GM18498 (cell line): Measurements from ENCODE around the gene ZBTB1.
"Not testable (repeated sequence)": the region's sequence is repeated elsewhere in the genome, so short reads cannot be mapped to it uniquely, and the experiment has no call there.

Source experiments
- ATAC-seq: cut with Tn5 transposase; IDR thresholded peaks from one replicate; pipeline ENCODE4 v1.9.1; 2021; ENCODE audit warnings: mild to moderate bottlenecking, moderate library complexity; ENCODE audit not compliant: unreplicated experiment

ZBTB1 gene

GRCh38 chr14:64495252-64495651, 9.3 kb upstream of the ZBTB1 start:
- no peak for ATAC-seq

- ATAC-seq: no peak
These were observed 7.8 kb upstream of the ZBTB1 start for GRCh38 chr14:64496764-64497163.

- ATAC-seq: no peak
These were observed 4.5 kb upstream of the ZBTB1 start for GRCh38 chr14:64500088-64500487.

- no peak for ATAC-seq
These were observed 3.0 kb upstream of the ZBTB1 start for GRCh38 chr14:64501411-64502171.

DNA sequence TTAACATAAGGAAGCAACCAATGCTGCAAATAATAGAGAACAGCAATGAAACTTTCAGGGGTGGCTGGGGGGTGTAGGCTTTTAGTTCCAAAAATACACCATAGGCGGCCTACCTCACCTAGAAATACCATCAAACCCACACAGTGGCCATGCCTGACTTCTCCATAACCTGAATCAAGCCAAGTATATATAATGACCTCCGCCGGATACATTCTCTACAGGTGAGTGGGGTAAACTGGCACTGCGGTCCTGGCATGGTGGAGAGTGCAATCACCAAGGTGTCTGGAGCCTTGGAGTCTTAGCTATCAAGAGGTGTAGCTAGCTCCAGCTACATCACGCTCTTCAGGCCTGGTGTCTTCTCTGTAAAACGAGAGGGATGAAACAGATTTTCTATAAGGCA, 2.1 kb upstream of the ZBTB1 start:
- ATAC-seq: no peak

- no peak for ATAC-seq
These were observed 1.6 kb upstream of the ZBTB1 start for GRCh38 chr14:64502887-64503433.

- peak; percentile 68 for ATAC-seq
These were observed 898 bp upstream of the ZBTB1 start, which contains the start of gene ZBTB25 for GRCh38 chr14:64503434-64504309. Gene ZBTB25, minus strand, starts transcription at chr14:64503838. Its CDS starts 13,305 bp downstream, at chr14:64490533.

GRCh38 chr14:64504897-64505794, 576 bp downstream of the ZBTB1 start:
- ATAC-seq: peak; percentile 36

- ATAC-seq: no peak
These were observed 2.2 kb downstream of the ZBTB1 start for GRCh38 chr14:64506721-64507120.

- ATAC-seq: no peak
These were observed 3.0 kb downstream of the ZBTB1 start for GRCh38 chr14:64507376-64508156.

DNA sequence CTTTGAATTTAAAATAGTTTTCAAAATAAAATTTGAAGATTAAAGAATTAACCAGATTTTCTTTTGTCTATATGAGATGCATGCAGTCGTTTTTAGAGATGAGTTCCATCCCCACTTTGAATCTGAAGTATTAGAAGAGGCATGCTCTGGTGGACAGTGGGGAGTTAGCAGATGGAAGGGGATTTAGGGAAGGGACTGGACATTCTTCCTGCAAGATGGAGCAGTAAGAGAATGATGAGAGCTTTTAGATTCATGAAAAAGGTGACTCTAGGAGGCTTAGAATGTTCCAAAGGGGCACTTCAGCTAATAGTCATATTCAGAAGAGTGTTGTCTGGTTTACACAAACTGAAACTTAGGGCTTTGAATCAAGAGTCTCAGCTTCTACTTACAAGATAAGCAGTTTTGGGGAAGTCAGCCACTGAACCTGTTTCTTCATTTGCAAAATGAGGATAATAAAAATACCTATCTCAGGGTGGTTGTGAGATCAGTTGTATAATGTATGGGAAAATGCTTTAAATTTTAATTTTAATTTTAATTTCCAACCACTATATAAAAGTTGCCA, 3.7 kb downstream of the ZBTB1 start:
- ATAC-seq: no peak

DNA sequence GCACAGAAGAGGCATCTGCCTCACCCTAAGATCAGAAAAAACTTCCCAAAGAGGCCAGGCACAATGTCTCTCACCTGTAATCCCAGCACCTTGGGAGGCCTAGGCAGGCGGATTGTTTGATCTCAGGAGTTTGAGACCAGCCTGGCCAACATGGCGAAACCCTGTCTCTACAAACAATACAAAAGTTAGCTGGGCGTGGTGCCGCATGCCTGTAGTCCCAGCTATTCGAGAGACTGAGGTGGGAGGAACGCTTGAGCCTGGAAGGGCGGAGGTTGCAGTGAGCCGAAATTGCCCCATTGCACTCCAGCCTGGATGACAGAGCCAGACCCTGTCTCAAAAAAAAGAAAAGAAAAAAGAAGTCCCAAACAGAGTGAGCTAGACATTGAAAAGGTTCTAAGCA, 4.5 kb downstream of the ZBTB1 start:
- ATAC-seq: no peak

DNA sequence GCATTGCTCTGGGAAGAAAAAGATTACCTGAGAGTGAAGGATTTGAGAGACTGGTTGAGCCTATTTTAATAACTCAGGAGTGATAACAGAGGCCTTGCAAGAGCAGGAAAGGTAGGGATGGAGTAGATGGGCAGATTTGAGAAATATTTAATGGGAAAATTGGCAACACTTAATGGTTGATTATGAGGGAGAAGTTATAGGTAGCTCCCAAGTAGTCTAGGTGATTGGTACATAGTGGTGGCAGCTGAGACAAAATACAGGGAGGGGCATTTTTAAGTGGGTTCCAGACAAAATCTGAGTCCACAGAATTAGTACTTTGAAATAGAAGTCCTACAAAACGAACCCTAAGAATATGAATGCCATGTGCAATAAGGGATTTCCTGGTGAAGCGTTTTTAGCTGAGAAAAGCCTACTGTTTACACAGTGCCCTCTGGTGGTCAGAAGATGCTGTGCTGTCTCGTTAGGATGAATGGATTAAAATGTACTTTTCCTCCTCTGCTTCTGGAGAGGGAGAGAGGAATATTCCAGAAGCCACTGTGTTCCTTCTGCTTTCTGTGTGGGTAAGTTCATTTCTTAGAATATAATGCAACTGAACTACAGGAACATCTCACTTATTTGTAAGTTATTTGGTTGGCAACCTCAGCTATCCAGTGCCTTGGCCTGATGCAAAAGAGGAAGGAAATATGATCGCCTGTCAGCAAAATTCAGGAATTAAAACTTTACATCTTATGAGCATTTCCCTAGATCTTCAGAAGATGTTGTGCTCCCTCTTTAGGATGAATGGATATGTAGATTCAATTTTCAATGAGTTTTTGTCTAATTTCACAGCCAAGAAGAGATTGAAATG, 6.5 kb downstream of the ZBTB1 start:
- peak; percentile 39 for ATAC-seq

- ATAC-seq: no peak
These were observed 8.7 kb downstream of the ZBTB1 start for GRCh38 chr14:64513271-64513670.

DNA sequence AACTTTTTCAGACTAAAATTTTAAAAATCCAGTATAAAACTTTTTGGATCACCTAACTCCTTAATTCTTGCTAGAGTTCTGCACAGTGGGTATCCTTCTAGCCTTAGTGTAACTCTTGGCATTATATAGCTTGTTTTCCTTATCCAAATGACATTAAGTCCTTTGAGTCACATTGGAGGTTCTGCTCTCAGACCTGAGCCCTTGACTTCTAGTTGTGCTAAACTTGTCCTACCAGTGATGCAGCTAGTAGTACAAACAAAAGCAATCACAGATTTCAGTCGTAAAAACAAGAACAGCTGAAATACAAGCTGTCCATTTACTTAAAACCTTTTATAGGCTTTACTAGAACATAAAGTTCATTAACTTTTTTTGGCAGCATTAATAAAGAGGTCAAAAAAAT, 10.5 kb downstream of the ZBTB1 start:
- no peak for ATAC-seq

- ATAC-seq: no peak
These were observed 12.4 kb downstream of the ZBTB1 start for GRCh38 chr14:64516969-64517368.

- not testable (repeated sequence) for ATAC-seq
These were observed 13.1 kb downstream of the ZBTB1 start for GRCh38 chr14:64517667-64518066.

GRCh38 chr14:64518229-64518628, 13.7 kb downstream of the ZBTB1 start:
- ATAC-seq: no peak

GRCh38 chr14:64520699-64521098, 16.1 kb downstream of the ZBTB1 start:
- no peak for ATAC-seq
